NCI-H1417 (cell line): ENCODE data around the gene DNAAF3.

Experiments
- DNase-seq, 3 experiments: peaks; one replicate each; lab custom pipeline; 2025; lab: John Stamatoyannopoulos, UW

Gene DNAAF3

DNA sequence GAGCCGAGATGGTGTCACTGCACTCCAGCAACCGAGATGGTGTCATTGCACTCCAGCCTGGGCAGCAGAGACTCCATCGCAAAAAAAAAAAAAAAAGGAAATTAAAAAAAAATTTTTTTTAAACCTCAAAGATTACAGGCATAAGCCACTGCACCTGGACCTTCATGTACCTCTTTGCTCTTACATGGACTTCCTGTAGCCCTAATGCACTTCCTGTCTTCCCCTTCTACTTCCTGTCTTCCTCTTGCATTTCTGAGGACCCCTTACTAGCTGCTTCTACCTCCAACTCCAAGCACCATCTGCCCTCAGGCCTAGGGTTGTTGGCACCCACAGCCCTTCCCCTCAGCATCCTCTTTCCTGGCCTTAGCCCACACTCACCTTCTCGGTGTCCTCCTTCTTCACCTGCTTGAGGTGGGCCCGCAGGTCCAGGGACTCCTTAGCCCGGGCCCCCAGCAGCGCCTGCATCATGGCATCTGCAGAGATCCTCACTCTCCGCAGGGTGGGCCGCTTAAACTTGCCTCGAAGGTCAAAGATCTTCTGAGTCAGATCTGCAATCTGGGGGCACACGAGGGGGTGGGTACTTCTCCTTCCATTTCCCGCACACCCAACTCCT lies 12.7 kb downstream of the DNAAF3 start:
- DNase-seq, result no peak

DNA sequence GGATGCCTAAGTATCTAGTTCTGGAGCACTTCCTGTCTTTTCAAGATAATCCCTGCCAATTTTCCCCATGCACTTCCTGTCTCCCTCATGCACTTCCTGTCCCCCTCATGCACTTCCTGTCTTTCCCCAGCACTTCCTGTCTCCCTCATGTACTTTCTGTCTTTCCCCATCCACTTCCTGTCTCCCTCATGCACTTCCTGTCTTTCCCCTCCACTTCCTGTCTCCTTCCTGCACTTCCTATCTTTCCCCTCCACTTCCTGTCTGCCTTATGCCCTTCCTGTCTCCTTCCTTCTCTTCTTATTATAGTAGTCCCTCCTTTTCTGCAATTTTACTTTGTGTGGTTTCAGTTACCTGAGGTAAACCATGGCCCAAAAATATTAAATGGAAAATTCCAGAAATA lies 14.4 kb downstream of the DNAAF3 start:
- DNase-seq, result peak in 1 of 3 experiments; percentile 19

DNA sequence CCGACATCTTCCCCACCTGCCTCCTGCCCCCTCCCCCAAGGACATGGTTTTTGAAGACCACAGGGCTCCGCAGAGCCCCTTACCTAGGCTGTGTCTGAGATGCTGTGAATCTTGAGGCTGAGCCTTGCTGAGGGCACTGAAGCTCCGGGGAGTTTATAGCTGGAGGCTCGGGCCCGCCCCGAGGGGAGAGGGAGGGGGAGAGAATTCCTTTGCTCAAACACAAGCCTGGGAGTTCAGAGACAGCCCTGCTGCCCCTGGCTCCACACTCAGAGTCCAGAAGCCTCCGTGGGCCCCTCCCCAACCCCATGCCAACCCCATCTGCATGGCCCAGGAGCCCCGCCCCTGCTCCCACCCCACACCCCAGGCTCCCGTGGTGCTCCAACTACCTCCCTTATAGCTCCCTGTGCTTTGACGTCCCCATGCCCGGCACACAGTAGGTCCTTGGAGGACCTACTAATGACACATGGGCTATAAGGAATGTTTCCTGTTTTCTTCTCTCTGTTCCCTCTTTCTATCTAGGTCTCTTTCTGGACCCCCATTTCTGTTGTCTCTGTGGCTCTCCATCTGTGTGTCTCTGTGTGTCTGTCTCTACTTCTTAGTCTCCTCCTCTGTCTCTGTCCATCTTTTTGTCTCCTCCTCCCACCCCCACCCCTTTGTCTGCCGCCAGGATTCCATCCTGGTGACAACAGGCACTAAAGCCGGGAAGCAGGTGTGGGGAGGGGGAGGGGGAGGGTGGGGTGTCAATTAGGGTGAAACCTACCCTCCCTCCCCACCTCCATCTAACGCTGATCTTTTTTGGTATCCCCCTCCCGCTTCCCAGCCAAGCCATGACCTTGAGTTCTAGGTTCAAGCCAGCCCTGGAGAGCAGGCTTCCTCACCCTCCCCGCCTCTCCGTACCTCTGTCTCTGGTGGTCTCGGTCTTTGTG lies 17.1 kb downstream of the DNAAF3 start, which contains the start of gene TNNT1:
TNNT1 (minus strand) TSS at position 129 of the 926 bp plus-strand sequence. CDS start 2,049 bp downstream, outside the sequence.
- DNase-seq, result peak in 2 of 3 experiments; percentile 4 to 6

DNA sequence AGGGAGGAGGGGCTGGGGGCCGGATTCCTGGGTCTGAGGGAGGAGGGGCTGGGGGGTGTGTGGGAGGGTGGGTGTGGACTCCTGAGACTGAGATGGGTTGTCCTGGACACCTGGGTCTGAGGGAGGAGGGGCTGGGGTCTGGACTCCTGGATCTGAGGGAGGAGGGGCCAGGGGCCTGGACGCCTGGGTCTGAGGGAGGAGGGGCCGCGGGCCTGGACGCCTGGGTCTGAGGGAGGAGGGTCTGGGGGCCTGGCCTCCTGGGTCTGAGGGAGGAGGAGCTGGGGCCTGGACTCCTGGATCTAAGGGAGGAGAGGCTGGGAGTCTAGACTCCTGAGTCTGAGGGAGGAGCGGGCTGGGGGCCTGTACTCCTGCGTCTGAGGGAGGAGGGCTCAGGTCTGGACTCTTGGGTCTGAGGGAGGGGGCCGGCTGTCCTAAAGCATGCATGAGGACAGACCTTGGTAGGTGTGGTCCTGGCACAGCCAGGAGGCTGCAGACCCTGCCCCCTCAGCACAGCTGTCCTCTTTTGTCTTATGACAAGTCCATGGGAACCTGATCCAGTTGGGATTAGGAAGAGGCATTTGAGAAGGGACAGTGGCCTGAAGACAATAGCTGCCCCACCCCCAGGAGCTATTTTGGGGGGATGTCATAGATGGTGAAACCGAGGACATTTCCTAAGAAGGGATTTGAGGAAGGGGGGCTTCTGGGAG lies 18.7 kb downstream of the DNAAF3 start:
- DNase-seq, result peak in 2 of 3 experiments; percentile 11 to 27

DNA sequence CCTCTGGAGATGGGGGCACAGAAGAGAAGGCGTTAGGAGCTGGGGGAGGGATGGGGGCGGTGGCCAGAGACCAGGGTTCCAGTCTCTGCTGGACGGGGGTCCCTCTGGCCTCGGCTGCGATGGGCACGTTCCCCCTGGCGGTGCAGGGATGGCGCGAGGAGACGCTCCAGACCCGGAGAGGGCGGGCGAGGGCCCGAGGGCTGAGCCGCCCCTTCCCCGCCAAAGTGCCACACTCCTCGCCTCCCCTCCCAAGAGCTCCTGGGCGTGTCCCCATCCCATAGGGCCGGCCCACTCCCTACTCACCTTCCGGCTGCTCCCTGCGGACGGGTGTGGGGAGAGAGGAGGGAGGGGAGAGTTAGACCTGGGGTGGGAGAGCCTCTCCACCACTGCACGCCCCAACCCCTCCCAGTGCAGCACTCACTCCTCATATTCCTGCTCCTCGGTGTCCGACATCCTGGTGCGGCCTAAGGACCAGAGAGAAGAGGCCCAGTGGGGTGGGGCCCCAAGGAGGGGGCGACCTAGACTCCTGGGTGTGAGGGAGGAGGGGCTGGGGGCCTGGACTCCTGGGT lies 19.6 kb downstream of the DNAAF3 start:
- peak; percentile 25 to 84 (median 77) for DNase-seq

DNA sequence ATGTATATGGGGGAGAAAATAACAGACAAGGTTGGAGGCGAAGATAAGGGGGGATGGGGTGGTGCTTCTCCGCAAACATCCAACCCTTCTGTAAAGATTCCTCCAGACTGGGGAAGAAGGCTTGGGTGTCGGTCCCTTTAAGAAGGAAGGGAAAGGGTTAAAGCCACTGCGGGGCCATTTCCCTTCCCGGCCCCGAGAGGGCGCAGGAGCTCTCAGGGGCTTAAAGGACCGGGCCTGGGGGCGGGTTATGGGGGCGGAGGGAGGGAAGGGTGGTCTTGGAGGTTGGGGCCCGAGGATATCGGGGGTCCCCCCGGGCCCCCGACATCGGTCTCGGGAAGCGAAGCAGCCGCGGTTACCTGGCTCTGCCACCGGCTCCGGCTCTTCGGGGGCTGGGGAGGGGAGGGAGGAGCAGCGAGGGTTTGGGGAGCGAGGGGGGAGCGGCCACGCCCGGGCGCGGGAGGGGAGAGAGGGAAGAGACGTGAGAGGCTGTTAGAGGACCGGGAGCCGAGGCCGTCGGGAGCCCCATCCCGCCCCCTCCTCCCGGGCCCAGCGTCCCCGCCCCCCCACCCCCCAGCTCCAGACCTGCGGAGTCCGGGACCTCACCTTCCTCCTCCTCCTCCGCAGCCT lies 20.2 kb downstream of the DNAAF3 start:
- peak; percentile 16 to 75 (median 70) for DNase-seq

DNA sequence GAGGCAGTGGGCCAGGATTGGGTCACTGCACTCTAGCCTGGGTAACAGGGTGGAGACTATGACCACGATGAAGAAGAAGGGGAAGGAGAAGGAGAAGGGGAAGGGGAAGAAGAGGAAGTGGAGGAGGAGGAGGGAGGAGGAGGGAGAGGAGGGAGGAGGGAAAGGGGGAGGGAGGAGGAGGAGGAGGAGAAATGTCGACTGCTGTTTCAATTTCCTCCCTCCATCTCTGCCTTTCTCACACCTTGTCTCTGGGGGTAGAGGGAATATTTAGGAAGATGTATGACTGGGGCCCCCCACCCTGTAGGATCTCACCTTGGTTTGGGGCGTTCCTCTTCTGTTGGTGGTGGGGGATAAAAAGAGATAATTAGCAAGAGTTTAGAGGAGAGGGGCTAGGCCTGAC lies 21.2 kb downstream of the DNAAF3 start:
- DNase-seq, result peak in 1 of 3 experiments; percentile 3

DNA sequence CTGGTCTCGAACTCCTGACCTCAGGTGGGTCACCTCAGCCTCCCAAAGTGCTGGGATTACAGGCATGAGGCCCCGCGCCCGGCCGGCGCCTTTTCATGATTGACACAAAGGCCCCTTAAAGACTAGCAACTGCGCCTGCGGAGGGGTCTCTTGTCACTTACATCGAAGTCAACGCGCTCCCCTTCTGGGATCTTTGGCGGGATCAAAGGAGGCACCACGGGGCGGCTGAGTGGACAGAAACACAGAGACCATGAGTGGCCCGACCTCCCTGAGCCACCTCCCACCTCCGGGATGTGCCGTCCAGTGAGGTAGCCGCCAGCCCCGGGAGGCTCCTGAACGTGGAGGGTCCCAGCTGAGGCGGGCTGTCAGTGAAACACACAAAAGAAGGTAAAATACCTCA lies 24.7 kb downstream of the DNAAF3 start:
- DNase-seq, result peak in 1 of 3 experiments; percentile 28

DNA sequence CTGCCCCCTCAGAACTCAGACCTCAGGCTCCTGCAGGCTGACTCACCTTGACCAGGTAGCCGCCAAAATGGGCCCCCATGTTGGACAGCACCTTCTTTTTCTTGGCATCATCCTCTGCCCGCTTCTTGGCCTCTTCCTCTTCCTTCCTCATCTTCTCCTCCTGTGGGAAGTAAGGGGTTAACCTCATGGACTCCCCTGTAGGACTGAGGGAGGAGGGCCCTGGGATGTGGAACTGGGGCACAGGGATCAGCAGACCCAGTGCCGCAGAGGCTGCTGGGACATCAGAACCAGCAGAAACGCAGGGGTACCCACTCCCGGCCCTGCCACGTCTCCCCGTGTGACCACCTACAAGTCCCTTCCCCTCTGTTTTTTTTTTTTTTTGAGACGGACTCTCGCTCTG lies 28.5 kb downstream of the DNAAF3 start:
- no peak for DNase-seq

DNA sequence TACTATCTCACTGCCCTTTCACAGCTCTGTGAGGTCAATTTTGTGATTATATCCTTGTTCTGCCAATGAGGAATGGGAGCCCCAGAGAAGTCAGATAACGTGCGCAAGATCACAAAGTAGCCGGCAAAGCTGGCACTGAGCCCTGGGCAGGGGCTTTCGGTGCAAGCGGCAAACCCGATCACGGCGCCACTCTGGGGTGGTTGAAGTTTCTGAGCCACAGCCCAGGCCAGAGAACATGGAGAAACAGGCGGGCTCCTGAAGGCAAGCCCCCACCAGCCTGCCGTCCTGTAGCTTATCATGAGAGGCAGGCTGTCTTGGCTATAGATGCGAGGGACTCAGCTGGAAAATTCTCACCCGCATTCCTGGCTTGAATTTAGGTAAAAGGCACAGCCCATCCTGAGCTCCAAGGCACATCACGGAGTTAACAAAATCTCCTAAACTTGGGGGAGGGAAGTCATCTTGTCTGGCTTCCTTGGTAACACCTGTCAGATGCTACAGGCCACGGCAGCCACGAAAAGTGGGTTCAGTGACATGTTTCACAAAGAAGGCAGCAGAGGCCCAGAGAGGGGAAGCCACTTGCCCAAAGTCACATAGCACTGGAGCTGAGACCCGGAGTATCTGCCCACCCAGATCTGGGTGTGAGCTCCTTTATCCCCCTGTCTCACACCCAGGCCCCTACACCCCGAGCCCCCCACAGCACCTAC lies 29.9 kb downstream of the DNAAF3 start:
- DNase-seq, result no peak

DNA sequence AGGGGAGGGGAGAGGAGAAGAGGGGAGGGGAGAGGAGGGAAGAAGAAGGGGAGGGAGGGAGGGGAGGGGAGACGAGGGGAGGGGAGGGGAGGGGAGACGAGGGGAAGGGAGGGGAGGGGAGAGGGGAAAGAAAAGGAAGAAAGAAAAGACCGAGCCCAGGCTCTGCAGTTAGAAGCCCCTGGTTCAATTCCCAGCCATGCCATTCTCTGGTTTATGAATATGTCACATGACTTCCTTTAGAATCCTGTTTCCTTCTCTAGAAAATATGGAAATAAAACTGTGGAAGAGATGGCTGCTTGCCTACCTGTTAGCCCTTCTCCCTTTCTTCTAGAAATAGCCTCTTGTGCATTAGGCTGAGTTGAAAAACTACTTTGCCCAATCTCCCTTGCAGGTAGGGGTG lies 31.7 kb downstream of the DNAAF3 start:
- no peak for DNase-seq

DNA sequence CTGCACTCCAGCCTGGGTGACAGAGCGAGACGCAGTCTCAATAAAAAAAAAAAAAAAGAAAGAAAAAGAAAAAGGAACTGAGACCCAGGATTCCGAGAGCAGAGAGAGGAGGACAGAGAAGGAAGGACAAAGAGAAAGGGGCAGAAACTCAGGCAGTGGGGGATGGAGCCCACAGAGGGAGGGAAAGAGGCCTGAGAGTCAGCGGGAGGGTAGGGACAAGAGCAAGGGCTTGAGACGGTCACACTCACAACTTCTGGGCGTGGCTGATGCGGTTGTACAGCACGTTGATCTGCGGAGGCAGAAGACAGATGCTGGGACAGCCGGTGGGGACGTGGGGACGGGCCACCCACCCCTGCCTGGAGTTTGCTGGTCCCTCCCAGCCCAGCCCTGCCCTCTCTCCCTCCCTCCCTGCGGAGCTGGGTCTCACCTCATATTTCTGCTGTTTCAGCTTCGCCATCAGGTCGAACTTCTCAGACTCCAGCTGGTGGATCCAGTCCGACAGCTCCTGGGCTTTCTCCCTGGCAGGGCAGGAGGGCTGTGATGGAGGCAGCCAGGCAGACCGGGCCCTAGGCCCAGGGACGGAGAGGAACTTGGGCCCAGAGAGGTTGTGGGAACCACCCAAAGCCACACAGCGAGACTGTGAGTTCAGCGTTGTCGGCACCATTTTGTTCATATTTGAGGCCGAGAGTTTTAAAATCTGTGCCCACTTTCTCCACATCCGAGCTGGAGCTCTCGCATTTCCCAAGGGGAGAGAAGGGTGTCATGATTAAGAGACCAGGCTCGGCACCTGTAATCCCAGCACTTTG lies 32.6 kb downstream of the DNAAF3 start:
- DNase-seq, result no peak

DNA sequence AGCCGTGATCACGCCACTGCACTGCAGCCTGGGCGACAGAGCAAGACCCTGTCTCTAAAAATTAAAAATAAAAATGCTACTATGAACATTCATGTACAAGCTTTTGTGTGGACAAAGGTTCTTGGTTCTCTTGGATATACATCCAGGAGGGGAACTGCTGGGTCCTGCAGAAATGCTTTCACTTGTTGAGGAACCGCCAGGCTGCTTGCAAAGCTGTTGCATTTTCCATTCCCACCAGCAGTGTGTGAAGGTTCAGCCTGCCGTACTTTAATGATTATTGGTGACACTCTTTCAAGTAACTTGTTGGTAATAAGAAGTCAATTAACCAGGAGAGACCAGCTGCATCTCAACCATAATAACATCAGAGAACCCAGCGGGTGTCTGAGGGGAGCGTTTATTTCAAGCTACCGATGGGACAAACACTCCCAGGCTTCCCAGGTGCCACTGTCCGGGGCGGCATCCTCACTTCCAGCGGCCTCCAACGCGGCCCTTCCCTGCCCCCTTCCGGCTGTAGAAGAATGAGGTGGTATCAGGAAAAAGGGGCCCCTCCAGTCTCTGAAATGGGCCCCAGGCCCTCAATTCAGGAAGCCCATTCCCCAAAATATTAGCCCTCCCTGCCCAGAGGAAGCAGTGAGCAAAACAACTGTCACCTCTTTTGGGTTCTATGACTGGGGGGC lies 33.8 kb downstream of the DNAAF3 start:
- DNase-seq, result no peak

DNA sequence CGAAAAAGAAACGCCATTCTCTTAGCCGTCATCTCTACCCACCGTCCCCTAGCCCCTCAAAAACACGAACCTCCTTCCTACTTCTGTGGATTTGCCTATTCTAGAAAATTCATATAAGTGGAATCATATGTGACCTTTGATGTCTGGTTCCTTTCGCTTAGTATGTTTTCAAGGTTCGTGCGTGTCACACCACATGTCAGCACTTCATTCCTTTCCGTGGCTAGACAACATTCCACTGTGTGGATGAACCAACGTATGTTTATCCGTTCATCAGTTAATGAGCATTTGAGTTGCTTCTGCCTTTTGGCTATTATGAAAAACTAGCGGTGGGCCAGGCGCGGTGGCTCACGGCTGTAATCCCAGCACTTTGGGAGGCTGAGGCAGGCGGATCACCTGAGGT lies 35.0 kb downstream of the DNAAF3 start:
- DNase-seq, result no peak

DNA sequence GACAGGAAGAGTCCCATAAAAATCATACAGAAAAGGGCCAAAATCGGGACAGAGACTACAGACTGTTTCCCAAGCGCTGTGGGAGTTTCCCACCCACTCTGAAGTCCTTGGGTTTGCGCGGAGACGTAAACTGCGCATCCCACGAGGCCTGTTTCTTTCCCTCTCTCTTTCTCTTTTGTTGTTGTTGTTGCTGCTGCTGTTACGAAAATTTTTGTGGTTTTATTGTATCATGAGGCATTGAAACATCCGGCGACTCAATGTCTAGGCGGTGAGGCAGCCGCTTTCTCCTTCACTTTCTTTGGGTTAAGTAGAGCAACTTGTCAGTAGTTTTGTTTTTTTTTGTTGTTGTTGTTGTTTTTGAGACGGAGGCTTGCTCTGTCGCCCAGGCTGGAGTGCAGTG lies 47.4 kb downstream of the DNAAF3 start:
- DNase-seq, result no peak

DNA sequence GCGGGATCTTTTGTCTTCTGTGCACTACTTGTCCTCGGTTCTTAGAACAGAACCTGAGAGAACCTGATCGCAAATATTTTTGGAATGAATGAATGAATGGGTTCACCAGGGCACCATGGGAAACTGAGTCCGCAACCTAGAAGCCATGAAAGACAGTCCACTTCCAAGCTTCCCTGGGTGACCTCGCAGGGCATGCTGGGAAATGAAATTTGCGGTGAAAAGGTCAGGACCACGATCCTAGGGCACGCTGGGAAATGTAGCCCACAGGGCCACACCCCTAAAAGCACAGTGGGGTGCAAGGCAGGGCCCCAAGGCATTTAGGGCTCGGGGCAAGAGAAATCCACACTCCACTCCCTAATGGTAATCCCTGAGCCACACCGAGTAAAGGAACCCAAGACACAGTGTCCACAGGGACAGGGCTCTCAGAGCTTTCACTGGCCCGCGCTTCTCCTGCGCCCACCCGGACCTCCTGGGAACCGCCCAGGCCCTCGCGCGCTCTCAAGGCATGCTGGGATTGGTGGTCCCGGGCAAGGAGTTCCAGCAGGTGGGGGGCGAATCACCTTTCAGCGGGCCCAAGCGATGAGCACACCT lies 47.9 kb downstream of the DNAAF3 start:
- DNase-seq, result peak in 1 of 3 experiments; percentile 43

DNA sequence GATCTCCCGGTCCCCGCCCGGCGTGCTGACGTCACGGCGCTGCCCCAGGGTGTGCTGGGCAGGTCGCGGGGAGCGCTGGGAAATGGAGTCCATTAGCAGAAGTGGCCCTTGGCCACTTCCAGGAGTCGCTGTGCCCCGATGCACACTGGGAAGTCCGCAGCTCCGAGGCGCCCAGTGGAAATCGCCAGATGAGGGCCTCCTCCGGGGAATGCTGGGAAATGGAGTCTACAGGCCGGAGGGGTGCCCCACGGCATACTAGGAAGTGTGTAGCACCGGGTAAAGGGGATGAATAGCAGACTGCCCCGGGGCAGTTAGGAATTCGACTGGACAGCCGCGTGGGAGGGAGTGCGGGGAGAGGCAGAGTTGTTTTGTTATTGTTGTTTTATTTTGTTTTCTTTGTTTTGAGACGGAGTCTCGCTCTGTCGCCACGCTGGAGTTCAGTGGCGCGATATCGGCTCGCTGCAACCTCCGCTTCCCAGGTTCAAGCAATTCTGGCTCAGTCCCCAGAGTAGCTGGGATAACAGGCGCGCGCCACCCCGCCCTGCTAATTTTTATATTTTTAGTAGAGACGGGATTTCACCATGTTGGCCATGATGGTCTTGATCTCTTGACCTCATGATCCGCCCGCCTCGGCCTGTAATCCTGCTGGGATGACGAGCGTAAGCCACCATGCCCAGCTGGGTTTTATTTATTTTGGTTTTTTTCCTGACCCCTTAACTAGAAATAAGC lies 48.6 kb downstream of the DNAAF3 start:
- DNase-seq, result peak; percentile 96 to 99 (median 98)

DNA sequence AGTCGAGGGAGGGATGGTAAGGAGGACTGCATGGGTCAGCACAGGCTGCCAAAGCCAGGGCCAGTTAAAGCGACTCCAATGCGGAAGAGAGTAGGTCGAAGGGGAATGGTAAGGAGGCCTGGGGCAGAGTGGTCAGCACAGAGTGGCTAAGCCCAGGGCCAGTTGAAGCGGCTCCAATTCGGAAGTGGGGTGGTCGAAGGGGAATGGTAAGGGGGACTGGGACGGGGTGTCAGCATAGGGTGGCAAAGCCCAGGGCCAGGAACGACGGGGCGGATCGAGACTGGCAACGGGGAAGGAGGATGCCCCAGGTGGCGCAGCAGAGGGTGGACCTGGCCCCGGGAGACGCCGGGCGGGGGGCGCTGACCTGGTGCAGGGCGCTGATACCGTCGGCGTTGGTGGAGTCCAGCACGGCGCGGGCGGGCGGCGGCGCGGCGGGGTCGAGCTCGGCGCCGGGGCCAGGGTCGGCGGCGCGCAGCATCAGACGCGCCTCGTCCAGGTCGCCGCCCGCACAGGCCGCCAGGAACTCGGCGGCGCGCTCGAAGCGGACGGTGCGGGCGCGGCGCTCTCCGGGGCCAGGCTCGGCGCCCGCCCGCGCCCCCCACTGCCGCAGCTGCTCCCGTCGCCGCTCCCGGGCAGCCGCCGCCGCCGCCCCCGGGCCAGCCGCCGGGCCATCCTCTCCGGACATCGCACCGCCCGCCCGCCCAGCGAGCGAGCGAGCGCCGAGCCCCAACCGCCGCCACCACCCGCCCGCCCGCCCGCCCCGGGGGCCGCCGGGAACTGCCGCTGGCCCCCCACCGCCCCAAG lies 49.4 kb downstream of the DNAAF3 start, which contains the start of gene PPP1R12C:
PPP1R12C (minus strand) TSS at position 779 of the 804 bp plus-strand sequence; CDS start at position 685, 94 bp downstream.
- DNase-seq, result peak in 2 of 3 experiments; percentile 29 to 54
